ENCODE measurements around the gene RNF220.

RNF220 gene

GRCh38 chr1:44641126-44642102, 236.4 kb downstream of the RNF220 start:
- DNase-seq: no peak

- no peak for DNase-seq
Measured at GRCh38 chr1:44642255-44642654, 237.2 kb downstream of the RNF220 start.

- no peak for DNase-seq
Measured at GRCh38 chr1:44642925-44643324, 237.9 kb downstream of the RNF220 start.

- DNase-seq: no peak
Measured at GRCh38 chr1:44643721-44644334, 238.8 kb downstream of the RNF220 start.

- DNase-seq: no peak
Measured at GRCh38 chr1:44644806-44645205, 239.8 kb downstream of the RNF220 start.

- DNase-seq: no peak
Measured at GRCh38 chr1:44645476-44646244, 240.6 kb downstream of the RNF220 start.

GRCh38 chr1:44646261-44647110, 241.4 kb downstream of the RNF220 start:
- DNase-seq: no peak

GRCh38 chr1:44647896-44648295, 242.8 kb downstream of the RNF220 start:
- DNase-seq: no peak

- no peak for DNase-seq
Measured at GRCh38 chr1:44648529-44649250, 243.6 kb downstream of the RNF220 start.

- no peak for DNase-seq
Measured at GRCh38 chr1:44649788-44650158, 244.7 kb downstream of the RNF220 start.

- DNase-seq: no peak
Measured at GRCh38 chr1:44650159-44650831, 245.2 kb downstream of the RNF220 start.

- DNase-seq: no peak
Measured at GRCh38 chr1:44651069-44651468, 246.0 kb downstream of the RNF220 start.

GRCh38 chr1:44652445-44653106, 247.5 kb downstream of the RNF220 start:
- peak; percentile 35 for DNase-seq

- no peak for DNase-seq
Measured at GRCh38 chr1:44653107-44653964, 248.3 kb downstream of the RNF220 start.

- no peak for DNase-seq
Measured at GRCh38 chr1:44654621-44655187, 249.6 kb downstream of the RNF220 start.

GRCh38 chr1:44655609-44656008, 250.6 kb downstream of the RNF220 start:
- DNase-seq: no peak

GRCh38 chr1:44659566-44659965, 254.5 kb downstream of the RNF220 start:
- DNase-seq: no peak

- DNase-seq: no peak
Measured at GRCh38 chr1:44660176-44660575, 255.1 kb downstream of the RNF220 start.

All from NCI-H526 treated with DMSO at 0.1 percent for 48 hours (cell line).